Measurements from ENCODE around the gene AGPS. TPM values are rescaled to one million over a fixed set of nuclear protein-coding genes. Genes with fewer than 3 reads are reported as not detected.
"Not testable (repeated sequence)": the region's sequence is repeated elsewhere in the genome, so short reads cannot be mapped to it uniquely, and the experiment has no call there.

AGPS gene
- total RNA-seq, 2 experiments from 2014 or later, result 55.7 to 58.9 TPM

GRCh38 chr2:177403838-177404237 is 11.3 kb downstream of the AGPS start:
- Mint-ChIP-seq H3K27me3 (no peaks in the 10 kb centered on the region), H3K36me3 (ENCODE audit: low read depth) (peaks cover 5% of the 10 kb centered on the region), H3K4me3 (no peak overlapping the region), H3K4me1 (ENCODE audit: low read depth) (peaks cover 68% of the 10 kb centered on the region), H3K27ac (no peak overlapping the region), H3K9me3 (no peaks in the 10 kb centered on the region)
- no peak for ATAC-seq
- TF ChIP-seq CTCF (IDR thresholded peaks at IDR 0.05), result no peak
- CTCF ChIA-PET, result interaction anchor here (1.0 to 5.5 kb wide), 2 partner anchors 11 to 69 kb away, joined by 3 to 29 read pairs; partner anchors contain the start of gene AGPS
- intact Hi-C loops (cut with micrococcal nuclease), result no loop called here
- POLR2A ChIA-PET, result no interaction called here
- no peak for DNase-seq

- intact Hi-C loops (cut with micrococcal nuclease), result no loop called here
- CTCF ChIA-PET, result interaction anchor here (0.8 to 5.5 kb wide), 3 partner anchors 11 to 239 kb away, joined by 5 to 29 read pairs (median 6); partner anchors contain the start of gene AGPS
- no peak for ATAC-seq
Measured at GRCh38 chr2:177404243-177404642, 11.7 kb downstream of the AGPS start.

GRCh38 chr2:177405029-177405692 is 12.6 kb downstream of the AGPS start:
- Mint-ChIP-seq H3K4me3 (no peak overlapping the region), H3K27me3 (no peaks in the 10 kb centered on the region), H3K9me3 (peaks cover 4% of the 10 kb centered on the region), H3K36me3 (ENCODE audit: low read depth) (peaks cover 10% of the 10 kb centered on the region), H3K27ac (no peak overlapping the region), H3K4me1 (ENCODE audit: low read depth) (peaks cover 59% of the 10 kb centered on the region)
- ATAC-seq (no peak), DNase-seq (no peak)
- intact Hi-C loops (cut with micrococcal nuclease), result no loop called here
- no peak for TF ChIP-seq CTCF (IDR thresholded peaks at IDR 0.05)
- CTCF ChIA-PET, result interaction anchor here (0.8 to 5.5 kb wide), 5 partner anchors 9 to 240 kb away, joined by 3 to 29 read pairs (median 6); partner anchors contain the start of gene AGPS
- POLR2A ChIA-PET, result interaction anchor here (0.7 to 3.4 kb wide), 2 partner anchors 12 to 15 kb away, joined by 3 to 15 read pairs; partner anchors contain the start of gene AGPS

More at GRCh38 chr2:177404243-177404642, 11.7 kb downstream of the AGPS start:
- POLR2A ChIA-PET, result interaction anchor here (3.4 kb wide), 1 partner anchor 11 kb away, joined by 15 read pairs; the partner anchor contains the start of gene AGPS
- no peak overlapping the region for H3K4me3 Mint-ChIP-seq
- H3K4me1 Mint-ChIP-seq (ENCODE audit: low read depth), result peaks cover 64% of the 10 kb centered on the region
- no peak for DNase-seq
- no peak overlapping the region for H3K27ac Mint-ChIP-seq
- peaks cover 6% of the 10 kb centered on the region for H3K36me3 Mint-ChIP-seq (ENCODE audit: low read depth)
- no peaks in the 10 kb centered on the region for H3K9me3 Mint-ChIP-seq
- no peak for TF ChIP-seq CTCF (IDR thresholded peaks at IDR 0.05)
- H3K27me3 Mint-ChIP-seq, result no peaks in the 10 kb centered on the region

- peaks cover 10% of the 10 kb centered on the region for H3K36me3 Mint-ChIP-seq (ENCODE audit: low read depth)
- ATAC-seq (no peak), DNase-seq (no peak)
- TF ChIP-seq CTCF (IDR thresholded peaks at IDR 0.05), result no peak
- no peak overlapping the region for H3K4me3 Mint-ChIP-seq
- H3K9me3 Mint-ChIP-seq, result peaks cover 4% of the 10 kb centered on the region
- CTCF ChIA-PET, result interaction anchor here (1.3 to 5.5 kb wide), 4 partner anchors 10 to 111 kb away, joined by 3 to 29 read pairs (median 10); partner anchors contain the start of gene AGPS
- intact Hi-C loops (cut with micrococcal nuclease), result no loop called here
- H3K4me1 Mint-ChIP-seq (ENCODE audit: low read depth), result peaks cover 53% of the 10 kb centered on the region
- no peak overlapping the region for H3K27ac Mint-ChIP-seq
- no peaks in the 10 kb centered on the region for H3K27me3 Mint-ChIP-seq
- POLR2A ChIA-PET, result interaction anchor here (3.4 kb wide), 1 partner anchor 13 kb away, joined by 15 read pairs; the partner anchor contains the start of gene AGPS
Measured at GRCh38 chr2:177406182-177406581, 13.6 kb downstream of the AGPS start.

- ATAC-seq (no peak), DNase-seq (no peak)
- Mint-ChIP-seq H3K4me1 (ENCODE audit: low read depth) (peaks cover 61% of the 10 kb centered on the region), H3K9me3 (peaks cover 4% of the 10 kb centered on the region), H3K27me3 (no peaks in the 10 kb centered on the region), H3K36me3 (ENCODE audit: low read depth) (peaks cover 15% of the 10 kb centered on the region), H3K4me3 (no peak overlapping the region), H3K27ac (no peak overlapping the region)
- TF ChIP-seq CTCF (IDR thresholded peaks at IDR 0.05), result no peak
- CTCF ChIA-PET, result interaction anchor here (0.9 to 5.5 kb wide), 5 partner anchors 9 to 242 kb away, joined by 3 to 29 read pairs (median 5); partner anchors contain the start of gene AGPS
- intact Hi-C loops (cut with micrococcal nuclease), result no loop called here
- POLR2A ChIA-PET, result interaction anchor here (3.4 kb wide), 1 partner anchor 14 kb away, joined by 15 read pairs; the partner anchor contains the start of gene AGPS
Measured at GRCh38 chr2:177407031-177407430, 14.5 kb downstream of the AGPS start.

- H3K9me3 Mint-ChIP-seq; CTCF ChIA-PET; ATAC-seq; DNase-seq; H3K27me3 Mint-ChIP-seq; H3K27ac Mint-ChIP-seq; intact Hi-C loops (cut with micrococcal nuclease); POLR2A ChIA-PET; H3K4me3 Mint-ChIP-seq: not testable (repeated sequence)
- H3K36me3 Mint-ChIP-seq (ENCODE audit: low read depth), result peaks cover 16% of the 10 kb centered on the region
- peaks cover 57% of the 10 kb centered on the region for H3K4me1 Mint-ChIP-seq (ENCODE audit: low read depth)
Measured at GRCh38 chr2:177410629-177411028, 18.1 kb downstream of the AGPS start.
